ENCODE results near the gene RAB11A.

GRCh38 chr15:65824031-65824743 is 45.1 kb upstream of the RAB11A start:
- no peak for TF ChIP-seq GATA3 (IDR thresholded peaks at IDR 0.05; ENCODE audit: low read depth, low read length)
- TF ChIP-seq GATA2 (IDR thresholded peaks at IDR 0.05; ENCODE audit: low read depth, low read length): no peak

All from SH-SY5Y (cell line).